Measurements from ENCODE around the gene CXCL14. TPM values are rescaled to one million over a fixed set of nuclear protein-coding genes. Genes with fewer than 3 reads are reported as not detected.
"Not testable (repeated sequence)": the region's sequence is repeated elsewhere in the genome, so short reads cannot be mapped to it uniquely, and the experiment has no call there.

The CXCL14 gene
- total RNA-seq, 2 donors from 2014 or later, result 0.20 to 0.44 TPM

DNA sequence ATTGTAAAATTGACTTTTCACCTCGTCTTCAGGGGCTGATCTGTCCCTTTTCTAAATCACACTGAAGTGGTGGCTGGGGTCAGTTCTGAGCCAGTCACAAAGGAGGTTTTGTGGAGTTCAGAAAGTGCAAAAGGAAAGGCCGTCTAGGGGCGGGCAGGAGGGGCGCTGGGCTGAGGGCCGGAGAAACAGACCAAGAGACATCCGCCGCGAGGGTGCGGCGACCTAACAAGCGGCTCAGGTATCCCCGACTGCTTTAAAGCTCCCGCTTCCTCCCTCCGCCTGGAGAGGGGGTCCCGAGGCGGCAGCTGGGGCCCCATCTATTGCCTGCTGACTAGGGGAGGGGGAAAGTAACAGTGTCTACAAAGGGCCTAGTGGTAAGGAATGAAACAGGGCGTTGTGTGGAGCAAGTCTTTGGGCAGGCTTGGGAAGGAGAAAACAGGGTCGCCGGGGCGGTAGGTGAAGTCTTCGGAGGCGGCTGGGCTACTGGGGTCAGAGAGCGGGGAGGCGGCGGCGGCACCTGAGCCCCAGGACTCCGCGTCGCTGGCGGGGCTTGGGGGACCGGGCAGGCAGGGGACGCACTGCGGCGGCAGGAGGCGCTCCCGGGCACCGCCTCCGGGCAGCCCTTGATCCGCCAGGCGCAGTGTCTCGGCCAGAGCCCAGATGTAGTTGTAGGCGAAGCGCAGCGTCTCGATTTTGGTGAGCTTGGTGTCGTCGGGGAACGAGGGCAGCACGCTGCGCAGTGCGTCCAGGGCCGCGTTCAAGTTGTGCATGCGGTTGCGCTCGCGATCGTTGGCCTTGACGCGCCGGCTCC is 44.0 kb downstream of the CXCL14 start:
- peaks cover 100% of the 10 kb centered on the region for H3K27me3 Mint-ChIP-seq (ENCODE audit: insufficient read depth)
- peaks cover 100% of the 10 kb centered on the region for H3K27me3 ChIP-seq (ENCODE audit: control insufficient read depth, insufficient read depth, low read length, poor library complexity, severe bottlenecking)
- TF ChIP-seq CTCF (conservative IDR thresholded peaks at IDR 0.05), result peak; percentile 71
- 4 to 5% methylated on average over 17 to 61 of the region's 61 CpGs for WGBS, 2 experiments (ENCODE audit: insufficient coverage in 1 of 2, insufficient read length in 1 of 2)
- H3K4me1 ChIP-seq (ENCODE audit: control insufficient read depth, insufficient read depth, low read length), result no peaks in the 10 kb centered on the region
- peak; percentile 86 for DNase-seq
- no peaks in the 10 kb centered on the region for H3K36me3 ChIP-seq (ENCODE audit: control insufficient read depth, insufficient read depth, low read length)
- H3K27ac Mint-ChIP-seq, result no peak overlapping the region
- peak overlapping the region; percentile 17 for H3K4me3 ChIP-seq (ENCODE audit: low read length)
- H3K27ac ChIP-seq (ENCODE audit: low read depth, low read length), result no peak overlapping the region
- H3K9ac ChIP-seq (ENCODE audit: extremely low read depth, low read length, poor library complexity, severe bottlenecking), result no peak overlapping the region
- H3K36me3 Mint-ChIP-seq (ENCODE audit: low read depth), result no peaks in the 10 kb centered on the region
- peaks cover 26% of the 10 kb centered on the region for H3K9me3 Mint-ChIP-seq
- peaks cover 16% of the 10 kb centered on the region for H3K4me1 Mint-ChIP-seq
- H3K9me3 ChIP-seq (ENCODE audit: control insufficient read depth, low read length), result peaks cover 13% of the 10 kb centered on the region
- H3K4me3 Mint-ChIP-seq, result peak overlapping the region; percentile 16

- H3K36me3 ChIP-seq (ENCODE audit: control insufficient read depth, insufficient read depth, low read length), result no peaks in the 10 kb centered on the region
- DNase-seq, result no peak
- H3K4me3 ChIP-seq (ENCODE audit: low read length), result no peak overlapping the region
- H3K4me3 Mint-ChIP-seq, result no peak overlapping the region
- H3K27me3 Mint-ChIP-seq (ENCODE audit: insufficient read depth), result peaks cover 100% of the 10 kb centered on the region
- 9% methylated on average over 3 of the region's 3 CpGs; no CpG with 5 or more reads in 1 of the 2 experiments for WGBS, 2 experiments (ENCODE audit: insufficient coverage in 1 of 2, insufficient read length in 1 of 2)
- no peak for TF ChIP-seq CTCF (conservative IDR thresholded peaks at IDR 0.05)
- no peaks in the 10 kb centered on the region for H3K36me3 Mint-ChIP-seq (ENCODE audit: low read depth)
- H3K9ac ChIP-seq (ENCODE audit: extremely low read depth, low read length, poor library complexity, severe bottlenecking), result no peak overlapping the region
- no peak overlapping the region for H3K27ac Mint-ChIP-seq
- no peaks in the 10 kb centered on the region for H3K4me1 ChIP-seq (ENCODE audit: control insufficient read depth, insufficient read depth, low read length)
- peaks cover 16% of the 10 kb centered on the region for H3K4me1 Mint-ChIP-seq
- peaks cover 13% of the 10 kb centered on the region for H3K9me3 ChIP-seq (ENCODE audit: control insufficient read depth, low read length)
- no peak overlapping the region for H3K27ac ChIP-seq (ENCODE audit: low read depth, low read length)
- H3K9me3 Mint-ChIP-seq, result peaks cover 31% of the 10 kb centered on the region
- peaks cover 100% of the 10 kb centered on the region for H3K27me3 ChIP-seq (ENCODE audit: control insufficient read depth, insufficient read depth, low read length, poor library complexity, severe bottlenecking)
Measured at GRCh38 chr5:135533794-135534193, 45.0 kb downstream of the CXCL14 start.

GRCh38 chr5:135533334-135533733 is 45.5 kb downstream of the CXCL14 start:
- Mint-ChIP-seq H3K4me1 (peaks cover 16% of the 10 kb centered on the region), H3K4me3 (no peak overlapping the region), H3K36me3 (ENCODE audit: low read depth) (no peaks in the 10 kb centered on the region), H3K27ac (no peak overlapping the region), H3K27me3 (ENCODE audit: insufficient read depth) (peaks cover 100% of the 10 kb centered on the region), H3K9me3 (peaks cover 27% of the 10 kb centered on the region)
- Histone ChIP-seq H3K4me1 (ENCODE audit: control insufficient read depth, insufficient read depth, low read length) (no peaks in the 10 kb centered on the region), H3K9ac (ENCODE audit: extremely low read depth, low read length, poor library complexity, severe bottlenecking) (no peak overlapping the region), H3K4me3 (ENCODE audit: low read length) (no peak overlapping the region), H3K27me3 (ENCODE audit: control insufficient read depth, insufficient read depth, low read length, poor library complexity, severe bottlenecking) (peaks cover 100% of the 10 kb centered on the region), H3K36me3 (ENCODE audit: control insufficient read depth, insufficient read depth, low read length) (no peaks in the 10 kb centered on the region), H3K9me3 (ENCODE audit: control insufficient read depth, low read length) (peaks cover 13% of the 10 kb centered on the region), H3K27ac (ENCODE audit: low read depth, low read length) (no peak overlapping the region)
- TF ChIP-seq CTCF (conservative IDR thresholded peaks at IDR 0.05), result no peak
- no peak for DNase-seq
- WGBS, 2 experiments (ENCODE audit: insufficient coverage in 1 of 2, insufficient read length in 1 of 2), result 20% methylated on average over 1 of the region's 3 CpGs; no CpG with 5 or more reads in 1 of the 2 experiments

GRCh38 chr5:135529576-135529975 is 49.2 kb downstream of the CXCL14 start:
- not testable (repeated sequence) for H3K27ac ChIP-seq (ENCODE audit: low read depth, low read length); H3K27ac Mint-ChIP-seq; H3K9me3 ChIP-seq (ENCODE audit: control insufficient read depth, low read length); H3K36me3 Mint-ChIP-seq (ENCODE audit: low read depth); H3K4me3 ChIP-seq (ENCODE audit: low read length); H3K36me3 ChIP-seq (ENCODE audit: control insufficient read depth, insufficient read depth, low read length); H3K4me1 Mint-ChIP-seq; DNase-seq; H3K4me1 ChIP-seq (ENCODE audit: control insufficient read depth, insufficient read depth, low read length); H3K4me3 Mint-ChIP-seq; H3K9ac ChIP-seq (ENCODE audit: extremely low read depth, low read length, poor library complexity, severe bottlenecking)
- peaks cover 100% of the 10 kb centered on the region for H3K27me3 ChIP-seq (ENCODE audit: control insufficient read depth, insufficient read depth, low read length, poor library complexity, severe bottlenecking)
- 58 to 74% methylated on average over 3 to 5 of the region's 5 CpGs for WGBS, 2 experiments (ENCODE audit: insufficient coverage in 1 of 2, insufficient read length in 1 of 2)
- H3K27me3 Mint-ChIP-seq (ENCODE audit: insufficient read depth), result peaks cover 100% of the 10 kb centered on the region
- peaks cover 14% of the 10 kb centered on the region for H3K9me3 Mint-ChIP-seq
